Right atrium auricular region (tissue), 2 donors: ENCODE data around the gene AKAP13. TPM values are rescaled to one million over a fixed set of nuclear protein-coding genes. Genes with fewer than 3 reads are reported as not detected.
A peak's percentile ranks its signal among the peaks of the same experiment; 100 is the strongest.

Source experiments
- DNase-seq: peaks from one replicate; pipeline ENCODE4 v3.0.0-alpha.2; 2019; ENCODE audit warnings: low spot score
- H3K27ac ChIP-seq, 2 donors: fragments of 200-600 bp; sonication (generic); 1 replicate in 1 of 2; 2 replicates in 1 of 2; pipeline ENCODE4 v1.5.1; 2016 to 2019
- H3K27me3 ChIP-seq, 2 donors: fragments of 200-600 bp; sonication (generic); one replicate each; pipeline versions ENCODE4 v1.5.1 to v1.6.0; 2017 to 2019
- H3K36me3 ChIP-seq: fragments of 200-600 bp; sonication (generic); one replicate; pipeline ENCODE4 v1.5.1; 2016
- H3K4me1 ChIP-seq, 2 donors: fragments of 200-600 bp; sonication (generic); one replicate each; pipeline versions ENCODE4 v1.5.1 to v1.6.0; 2017 to 2019
- H3K4me3 ChIP-seq, 2 donors: fragments of 200-600 bp; sonication (generic); 1 replicate in 1 of 2; 2 replicates in 1 of 2; pipeline ENCODE4 v1.5.1; 2017 to 2019; ENCODE audit warnings: mild to moderate bottlenecking in 1 of 2, moderate library complexity in 1 of 2
- H3K9me3 ChIP-seq, 2 donors: fragments of 200-600 bp; sonication (generic); one replicate each; pipeline ENCODE4 v1.5.1; 2019
- total RNA-seq, 2 donors: library from RNA; depleted of rRNA; stranded (reverse); fragments of >200 nt; gene quantifications; one replicate each; pipeline ENCODE4 v1.1.0, GENCODE V29; 2016
- TF ChIP-seq, protein P1 (sequence below), 2 donors: fragments of 200-600 bp; sonication (generic); IDR thresholded peaks; one replicate each; pipeline ENCODE4 v1.5.1; 2019; ENCODE audit warnings: antibody characterized with exemption in 2 of 2

AKAP13 gene
- total RNA-seq, 2 donors from 2014 or later = 293 to 339 TPM

DNA sequence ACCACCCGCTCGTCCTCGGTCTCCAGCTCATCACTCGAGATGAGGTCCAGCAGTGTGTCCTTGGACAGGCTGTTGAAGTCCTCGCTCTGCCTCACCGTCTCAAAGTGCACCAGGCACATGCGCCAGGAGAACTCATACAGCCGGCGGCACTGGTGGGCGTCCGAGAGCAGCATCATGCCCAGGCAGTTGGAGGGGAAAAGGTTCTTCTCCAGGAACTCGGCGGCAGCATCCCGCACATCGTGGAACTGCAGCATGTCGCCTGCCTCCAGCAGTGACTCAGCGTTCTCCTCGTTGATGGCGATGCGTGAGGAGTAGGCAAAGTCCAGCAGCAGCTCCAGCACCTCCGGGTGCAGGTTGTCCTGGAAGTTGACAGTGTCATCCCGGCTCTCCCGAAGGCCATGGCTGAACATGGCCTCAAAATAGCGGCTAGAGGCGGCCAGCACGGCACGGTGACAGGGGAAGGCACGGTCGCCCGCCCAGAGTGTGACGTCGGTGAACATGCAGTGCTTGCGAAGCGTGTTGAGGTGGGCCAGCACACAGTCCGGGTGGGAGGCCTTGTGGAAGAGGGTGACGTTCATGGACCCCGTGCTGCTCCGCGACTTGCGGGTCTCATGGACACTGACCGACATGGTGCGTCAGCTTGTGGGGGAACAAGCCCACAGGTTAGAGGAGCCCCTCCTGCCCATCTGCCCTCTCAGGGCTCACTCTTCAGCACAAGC is 388.9 kb downstream of the AKAP13 start:
- no peak for DNase-seq
- TF ChIP-seq, protein P1, sequence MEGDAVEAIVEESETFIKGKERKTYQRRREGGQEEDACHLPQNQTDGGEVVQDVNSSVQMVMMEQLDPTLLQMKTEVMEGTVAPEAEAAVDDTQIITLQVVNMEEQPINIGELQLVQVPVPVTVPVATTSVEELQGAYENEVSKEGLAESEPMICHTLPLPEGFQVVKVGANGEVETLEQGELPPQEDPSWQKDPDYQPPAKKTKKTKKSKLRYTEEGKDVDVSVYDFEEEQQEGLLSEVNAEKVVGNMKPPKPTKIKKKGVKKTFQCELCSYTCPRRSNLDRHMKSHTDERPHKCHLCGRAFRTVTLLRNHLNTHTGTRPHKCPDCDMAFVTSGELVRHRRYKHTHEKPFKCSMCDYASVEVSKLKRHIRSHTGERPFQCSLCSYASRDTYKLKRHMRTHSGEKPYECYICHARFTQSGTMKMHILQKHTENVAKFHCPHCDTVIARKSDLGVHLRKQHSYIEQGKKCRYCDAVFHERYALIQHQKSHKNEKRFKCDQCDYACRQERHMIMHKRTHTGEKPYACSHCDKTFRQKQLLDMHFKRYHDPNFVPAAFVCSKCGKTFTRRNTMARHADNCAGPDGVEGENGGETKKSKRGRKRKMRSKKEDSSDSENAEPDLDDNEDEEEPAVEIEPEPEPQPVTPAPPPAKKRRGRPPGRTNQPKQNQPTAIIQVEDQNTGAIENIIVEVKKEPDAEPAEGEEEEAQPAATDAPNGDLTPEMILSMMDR (IDR thresholded peaks at IDR 0.05) = no peak
- peaks cover 0 to 45% of the 10 kb centered on the region in 2 donors for H3K4me1 ChIP-seq

DNA sequence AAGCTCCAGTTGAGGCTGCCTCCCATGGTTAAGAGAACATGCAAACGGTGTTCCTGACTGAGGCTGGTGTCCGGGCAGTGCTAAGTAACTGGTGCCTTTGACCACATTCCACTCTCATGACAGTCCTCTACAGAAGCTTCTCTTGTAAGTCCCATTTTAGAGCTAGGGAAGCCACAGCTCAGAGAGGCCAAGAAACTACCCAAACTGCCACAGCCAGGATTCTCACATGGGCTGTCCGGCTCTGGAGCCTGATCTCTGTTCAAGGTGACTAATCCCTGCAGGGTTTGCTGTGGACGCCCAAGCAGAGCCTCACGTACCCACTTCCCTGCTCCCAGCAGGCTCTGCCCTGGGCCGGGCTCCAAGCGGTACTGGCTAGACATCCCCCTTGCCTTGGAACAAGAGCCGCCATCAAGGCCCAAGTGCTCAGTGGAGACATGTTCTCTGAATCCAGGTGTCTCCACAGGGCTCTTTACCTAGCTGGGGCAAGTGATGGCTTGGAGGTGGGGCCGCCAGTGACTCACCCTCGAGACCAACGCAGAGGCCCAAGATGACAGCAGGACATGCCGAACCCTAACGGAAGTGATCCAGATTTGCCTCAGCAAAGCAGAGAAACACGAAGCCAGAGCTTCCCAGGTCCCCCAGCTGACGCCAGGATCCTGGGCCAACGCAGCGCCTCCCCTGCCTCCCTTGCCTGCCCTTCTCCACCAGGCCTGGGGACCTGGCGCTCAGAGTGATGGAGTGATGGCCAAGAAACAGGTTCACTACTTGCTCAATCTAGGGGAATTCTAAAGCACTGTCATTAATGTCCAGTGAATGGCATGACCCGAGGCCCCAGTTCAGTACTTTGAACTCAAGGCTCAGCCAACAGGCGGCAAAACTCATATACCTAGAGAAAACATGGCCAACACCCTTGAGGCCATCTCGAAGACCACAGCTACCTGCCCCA is 390.0 kb downstream of the AKAP13 start:
- no peak for DNase-seq

More for the DNA sequence above, 388.9 kb downstream of the AKAP13 start:
- Histone ChIP-seq H3K27me3 (no peaks in the 10 kb centered on the region), H3K36me3 (no peaks in the 10 kb centered on the region), H3K27ac (no peak overlapping the region), H3K4me3 (no peak overlapping the region), H3K9me3 (no peaks in the 10 kb centered on the region)

DNA sequence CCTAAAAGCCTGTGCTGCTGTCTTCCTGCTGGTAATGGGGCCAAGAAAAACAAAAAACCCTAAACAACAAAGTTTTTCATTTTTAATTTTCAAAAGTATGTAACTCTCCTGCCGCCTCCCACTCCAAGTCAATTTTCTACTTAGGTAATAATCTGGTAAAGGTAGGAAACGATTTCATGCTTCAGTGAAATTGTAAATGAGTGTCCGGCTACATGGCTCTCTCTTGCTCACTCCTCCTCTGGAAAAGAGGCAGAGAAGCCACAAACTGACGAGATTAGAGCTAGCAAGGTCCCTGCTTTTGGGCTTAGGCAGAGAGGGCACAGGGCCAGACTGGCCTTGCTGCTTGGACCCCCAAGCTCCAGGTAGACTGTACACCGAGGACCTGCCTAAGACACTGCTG is 390.9 kb downstream of the AKAP13 start:
- Histone ChIP-seq H3K27ac (peak overlapping the region; percentile 37 to 76), H3K9me3 (no peaks in the 10 kb centered on the region), H3K4me1 (peaks cover 0 to 37% of the 10 kb centered on the region in 2 donors), H3K36me3 (no peaks in the 10 kb centered on the region), H3K27me3 (no peaks in the 10 kb centered on the region), H3K4me3 (no peak overlapping the region)
- TF ChIP-seq, protein P1 (IDR thresholded peaks at IDR 0.05) = no peak
- no peak for DNase-seq

More for the DNA sequence above, 390.0 kb downstream of the AKAP13 start:
- TF ChIP-seq, protein P1 (IDR thresholded peaks at IDR 0.05) = no peak
- peaks cover 0 to 37% of the 10 kb centered on the region in 2 donors for H3K4me1 ChIP-seq
- H3K4me3 ChIP-seq = no peak overlapping the region
- H3K27me3 ChIP-seq = no peaks in the 10 kb centered on the region
- H3K27ac ChIP-seq = peak overlapping the region in 1 of 2 donors; percentile 76
- no peaks in the 10 kb centered on the region for H3K36me3 ChIP-seq
- no peaks in the 10 kb centered on the region for H3K9me3 ChIP-seq

DNA sequence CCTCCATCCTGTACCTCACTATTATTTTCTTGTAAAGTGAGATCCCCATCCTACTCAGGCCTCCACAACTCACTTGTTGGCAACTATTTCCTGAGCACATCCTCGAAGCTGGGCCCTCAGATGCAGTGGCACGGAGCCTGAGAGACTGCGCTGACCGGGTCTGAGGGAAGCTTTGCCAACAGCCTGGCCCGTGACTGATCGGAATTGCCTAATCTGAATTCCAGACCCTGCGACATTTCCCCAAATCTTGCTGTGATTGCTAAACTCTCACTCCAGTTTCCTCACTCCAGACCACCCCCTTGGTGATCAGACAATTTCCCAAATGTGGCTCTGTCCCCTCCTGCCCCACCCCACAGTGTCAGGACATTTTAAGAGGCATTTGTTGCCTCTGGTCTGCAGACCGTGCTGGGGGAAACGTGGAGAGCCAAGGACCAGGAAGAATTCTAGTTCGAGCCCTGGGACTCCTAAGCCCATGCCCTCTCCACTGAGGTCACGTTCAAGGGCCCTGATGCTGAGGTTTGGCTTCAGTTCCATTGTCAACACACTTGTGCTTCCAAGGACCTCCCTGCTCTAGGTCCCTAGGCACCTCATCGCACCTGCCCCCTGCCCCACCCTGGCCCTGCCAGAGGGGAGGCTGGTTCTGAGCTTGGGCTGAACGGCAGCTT is 391.5 kb downstream of the AKAP13 start:
- H3K4me3 ChIP-seq = no peak overlapping the region
- H3K27me3 ChIP-seq = no peaks in the 10 kb centered on the region
- H3K4me1 ChIP-seq = peaks cover 0 to 39% of the 10 kb centered on the region in 2 donors
- TF ChIP-seq, protein P1 (IDR thresholded peaks at IDR 0.05) = no peak
- peak overlapping the region; percentile 37 to 76 for H3K27ac ChIP-seq
- no peaks in the 10 kb centered on the region for H3K36me3 ChIP-seq
- H3K9me3 ChIP-seq = no peaks in the 10 kb centered on the region
- peak; percentile 91 for DNase-seq

DNA sequence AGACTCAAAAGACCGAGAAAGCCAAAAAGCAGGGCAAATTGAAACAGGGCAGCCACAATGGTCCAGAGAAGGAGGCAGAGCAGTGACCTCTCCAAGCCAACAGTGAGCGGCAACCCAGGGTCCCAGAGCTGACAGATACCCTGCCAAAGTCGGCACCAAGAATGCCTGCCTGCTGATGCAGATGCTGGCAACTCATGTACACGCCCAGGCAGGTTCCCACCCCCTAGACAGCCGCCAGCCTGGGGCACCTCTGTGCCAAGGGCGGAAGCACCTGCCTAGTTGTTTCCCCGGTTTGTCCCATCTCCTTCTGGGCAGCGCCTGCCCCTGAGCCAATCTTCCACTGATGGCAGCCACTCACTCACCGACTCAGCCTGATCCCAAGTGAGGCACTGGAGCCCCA is 392.3 kb downstream of the AKAP13 start:
- no peak overlapping the region for H3K4me3 ChIP-seq
- H3K36me3 ChIP-seq = no peaks in the 10 kb centered on the region
- DNase-seq = no peak
- H3K27ac ChIP-seq = peak overlapping the region; percentile 37 to 76
- H3K27me3 ChIP-seq = no peaks in the 10 kb centered on the region
- peaks cover 0 to 47% of the 10 kb centered on the region in 2 donors for H3K4me1 ChIP-seq
- TF ChIP-seq, protein P1 (IDR thresholded peaks at IDR 0.05) = no peak
- no peaks in the 10 kb centered on the region for H3K9me3 ChIP-seq
